ENCODE results near the gene RAB31.

RAB31 gene

DNA sequence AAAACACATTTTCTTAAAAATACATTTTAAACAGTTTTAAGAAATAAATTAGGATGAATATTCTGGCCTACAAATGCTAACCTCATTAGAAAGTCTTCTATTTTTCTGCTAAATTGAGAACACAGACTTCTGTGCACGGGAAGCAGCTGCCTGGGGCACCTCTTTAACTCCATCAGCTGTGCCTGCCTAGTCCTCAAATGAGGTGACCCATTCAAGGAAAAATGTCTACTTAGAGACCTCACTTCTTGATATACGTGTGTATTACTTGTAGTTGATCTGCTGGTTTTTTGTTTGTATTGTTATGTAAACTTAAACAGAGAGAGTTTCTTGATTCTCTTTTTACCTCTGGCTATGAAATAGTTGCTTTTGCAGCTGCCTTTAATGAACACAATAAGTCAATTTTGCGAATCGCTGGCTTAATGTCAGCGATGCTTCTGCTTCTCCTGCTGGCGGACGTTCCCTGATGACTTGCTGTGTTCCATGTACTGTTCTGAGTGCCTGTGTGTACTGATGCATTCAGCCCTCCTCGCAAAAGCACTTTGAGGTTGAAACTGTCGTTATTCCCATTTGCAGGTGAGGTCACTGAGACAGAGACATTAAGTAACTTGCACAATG, 88.9 kb downstream of the RAB31 start:
- no peak for DNase-seq

DNA sequence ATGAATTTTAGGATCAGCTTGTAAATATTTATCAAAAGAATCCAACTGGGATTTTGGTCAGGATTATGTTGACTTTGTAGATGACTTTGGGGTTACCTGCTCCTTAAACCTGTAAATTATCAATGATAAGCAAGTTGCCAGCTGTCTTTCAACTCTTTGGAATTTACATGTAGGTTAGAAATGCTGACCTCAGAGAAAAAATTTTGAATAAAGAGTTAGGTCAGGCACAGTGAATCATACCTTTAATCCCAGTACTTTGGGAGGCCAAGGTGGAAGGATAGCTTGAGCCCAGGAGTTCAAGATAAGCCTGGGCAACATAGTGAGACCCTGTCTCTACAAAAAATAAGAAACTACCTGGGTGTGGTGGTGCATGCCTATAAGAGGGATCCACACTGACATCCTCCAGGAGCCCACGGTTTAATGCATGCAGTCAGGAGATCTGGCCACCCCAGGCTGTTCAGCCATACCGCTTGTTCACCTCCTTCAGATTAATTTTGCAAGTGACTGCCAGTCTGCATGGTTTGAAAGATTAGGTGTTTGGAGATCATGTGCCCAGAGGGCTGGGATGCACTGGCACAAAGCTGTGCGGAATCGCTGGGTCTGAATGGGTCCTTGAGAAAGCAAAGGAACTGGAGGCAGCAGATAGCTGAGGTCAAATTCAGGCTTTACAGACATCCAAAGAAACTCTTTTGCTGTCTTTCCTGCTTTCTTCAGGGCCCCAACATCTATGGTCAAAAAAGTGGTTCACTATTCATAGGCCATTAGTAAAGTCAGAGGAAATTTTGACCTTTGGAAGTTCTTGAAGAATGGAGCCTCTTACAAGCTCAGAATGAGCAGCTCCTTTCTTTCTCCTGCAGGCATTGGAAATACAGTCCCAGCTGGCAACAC, 94.3 kb downstream of the RAB31 start:
- DNase-seq = no peak

DNA sequence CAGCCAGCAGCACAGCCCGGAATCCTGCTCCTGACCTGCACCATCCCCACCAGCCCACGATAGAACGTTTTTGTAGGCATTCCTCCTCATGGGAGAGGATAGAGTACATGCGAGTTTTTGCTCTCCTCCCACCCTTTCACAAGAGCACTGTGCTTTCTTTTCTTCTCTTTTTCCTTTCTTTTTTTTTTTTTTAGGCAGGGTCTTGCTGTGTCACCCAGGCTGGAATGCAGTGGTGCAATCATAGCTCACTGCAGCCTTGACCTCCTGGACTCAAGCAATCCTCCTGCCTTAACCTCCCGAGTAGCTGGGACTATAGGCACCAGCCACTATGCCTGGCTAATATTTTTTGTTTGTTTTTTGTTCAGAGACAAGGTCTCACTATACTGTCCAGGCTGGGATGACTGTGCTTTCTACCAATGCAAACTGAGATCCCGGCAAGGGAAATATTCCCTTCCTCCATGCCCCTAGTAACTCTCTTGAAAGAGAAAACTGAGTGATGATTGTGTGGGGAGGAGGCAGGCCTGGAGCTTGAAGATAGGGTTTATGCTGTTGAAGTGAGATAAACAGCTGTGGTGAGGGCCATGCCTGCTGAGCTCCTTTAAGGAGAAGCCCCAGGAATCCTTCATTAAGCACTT, 95.1 kb downstream of the RAB31 start:
- no peak for DNase-seq

DNA sequence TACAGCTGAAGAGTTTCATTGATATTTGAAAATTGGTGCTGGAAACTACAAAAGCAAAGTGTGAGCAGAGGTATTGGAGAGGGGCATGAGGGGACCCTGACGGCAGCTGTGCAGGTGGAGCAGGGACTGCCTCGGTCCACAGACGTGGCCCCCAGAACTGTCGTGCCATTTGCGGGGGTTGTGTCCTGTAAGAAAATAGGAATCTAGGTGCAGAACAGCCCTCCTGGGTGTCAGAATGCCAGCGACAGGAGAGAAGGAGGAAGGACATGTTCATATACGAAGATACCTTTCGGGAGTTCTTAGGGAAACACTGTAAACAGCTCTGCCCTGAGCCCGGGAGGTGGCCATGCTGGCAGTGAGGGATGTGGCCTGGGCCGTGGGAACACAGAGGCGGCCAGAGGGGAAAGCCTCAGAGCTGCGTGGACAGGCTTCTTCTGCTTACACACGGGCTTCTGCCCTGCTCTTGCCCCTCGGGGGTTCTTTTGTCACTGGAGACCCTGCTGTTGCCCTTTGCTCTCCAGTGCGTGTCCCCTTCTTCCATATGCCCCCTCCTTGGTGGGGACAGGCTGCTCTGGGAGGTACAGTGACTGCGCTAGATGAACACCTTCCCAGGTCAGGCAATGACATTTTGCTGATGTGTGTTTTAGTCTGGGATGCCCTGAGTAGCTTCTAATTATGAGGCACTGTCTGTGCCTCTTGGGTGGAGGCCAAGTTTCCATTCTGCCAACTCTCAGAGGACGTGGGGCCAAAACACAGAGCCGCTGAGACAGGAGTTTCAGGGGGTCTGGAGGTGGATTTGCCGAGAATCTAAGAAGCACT, 95.8 kb downstream of the RAB31 start:
- DNase-seq = no peak

DNA sequence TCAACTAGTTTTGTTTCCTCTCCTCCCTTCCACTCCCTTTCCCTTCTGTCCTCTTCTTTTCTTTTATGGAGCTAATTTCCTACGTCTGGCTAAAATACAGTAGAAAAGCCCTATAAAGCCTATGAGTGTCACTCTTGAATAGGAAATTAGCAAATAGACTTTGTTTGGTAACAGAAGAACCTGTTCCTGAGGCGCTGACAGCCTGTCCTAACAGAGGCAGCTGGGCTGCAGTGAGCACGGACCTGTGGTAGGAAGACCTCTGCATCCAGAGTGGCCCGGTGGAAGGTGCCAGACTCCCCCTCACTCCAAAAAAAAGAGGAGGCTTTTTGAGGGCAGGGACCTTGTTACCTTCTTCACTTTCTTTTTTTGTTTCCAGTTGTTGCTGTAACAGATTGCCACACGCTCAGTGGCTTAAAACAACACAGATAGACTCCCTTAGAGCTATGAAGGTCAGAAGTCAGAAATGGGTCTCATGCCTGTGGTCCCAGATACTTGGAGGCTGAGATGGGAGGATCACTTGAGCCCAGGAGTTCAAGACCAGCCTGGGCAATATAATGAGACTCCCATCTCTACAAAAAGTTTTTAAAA, 96.5 kb downstream of the RAB31 start:
- DNase-seq = no peak

DNA sequence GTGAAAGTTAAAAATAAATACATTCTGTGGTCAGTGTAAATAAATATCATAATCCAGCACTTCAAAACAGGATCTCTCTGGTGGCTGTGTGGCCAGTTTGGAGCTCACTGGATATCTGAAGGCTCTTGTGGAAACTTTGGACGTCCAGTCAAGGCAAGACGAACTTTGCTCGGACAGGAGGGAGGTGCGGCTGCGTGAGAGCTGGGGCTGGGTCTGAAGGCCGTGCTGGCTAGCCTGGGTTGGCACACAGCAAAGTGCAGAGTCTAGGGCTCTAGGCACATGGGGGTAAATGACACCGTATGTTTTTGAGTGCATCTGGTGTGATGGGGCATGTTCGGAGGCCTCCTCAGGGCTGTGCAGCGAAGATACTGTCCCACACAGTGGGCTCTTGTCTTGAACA, 98.8 kb downstream of the RAB31 start:
- DNase-seq = no peak

DNA sequence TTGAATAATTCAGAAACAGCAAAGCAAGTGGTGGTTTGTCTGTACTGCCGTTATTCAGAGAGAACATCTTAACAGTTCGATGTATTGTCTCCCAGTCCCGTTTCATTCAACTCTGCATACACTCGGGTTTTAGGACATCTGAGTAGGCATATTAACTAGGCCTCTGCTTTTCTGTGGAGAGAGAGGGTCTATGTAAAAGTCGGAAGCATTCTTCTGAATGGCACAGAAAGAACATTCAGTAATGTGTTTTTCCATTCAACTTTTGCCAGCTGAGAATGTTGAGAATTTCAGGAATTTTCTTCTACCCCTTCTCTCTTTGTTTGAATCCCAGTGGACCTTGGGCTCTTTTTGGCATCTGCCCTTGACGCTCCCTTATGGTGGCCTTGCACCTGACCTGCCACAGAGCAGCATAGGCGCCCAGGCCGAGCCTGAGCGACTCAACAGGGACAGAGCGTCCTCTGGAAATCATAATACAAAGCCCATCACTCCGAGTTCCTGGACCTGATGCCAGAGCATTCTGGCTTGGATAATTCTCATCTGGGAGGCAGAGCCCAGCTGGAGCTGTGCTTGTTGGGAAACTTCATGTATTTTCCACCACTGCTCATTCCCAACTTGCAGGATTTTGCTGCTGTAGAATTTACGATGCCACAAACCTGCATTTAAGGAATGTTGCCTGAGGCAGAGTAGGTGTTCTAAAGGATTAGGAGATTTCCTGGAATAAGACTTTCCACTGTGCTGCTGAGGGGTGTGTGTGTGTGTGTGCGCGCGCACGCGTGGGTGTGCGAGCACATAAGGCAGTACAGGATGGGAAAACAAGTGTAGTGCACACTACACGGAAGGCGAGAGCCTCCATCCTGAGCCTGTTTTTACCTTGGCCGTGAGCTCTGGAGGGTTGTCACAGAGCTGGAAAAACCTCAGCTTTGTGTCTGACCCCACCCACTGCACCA, 100.5 kb downstream of the RAB31 start:
- DNase-seq = no peak

DNA sequence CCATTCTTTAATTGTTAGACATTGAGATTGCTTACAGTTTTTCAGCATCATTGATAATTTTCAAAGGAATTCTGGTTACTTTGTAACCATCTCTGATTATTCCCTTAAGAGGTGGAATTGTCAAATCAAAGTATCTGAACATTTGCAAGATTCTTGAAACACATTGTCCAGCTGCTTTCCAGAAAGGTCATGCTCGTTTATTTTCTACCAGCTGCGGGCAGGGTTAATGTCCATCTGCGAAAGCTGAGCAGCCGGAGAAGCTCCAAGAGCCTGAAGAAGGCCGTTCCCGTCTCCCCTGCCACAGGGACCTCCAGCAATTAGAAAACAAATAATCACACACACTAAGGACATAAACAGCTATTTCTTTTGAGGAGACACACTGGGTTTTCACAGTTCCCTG, 101.6 kb downstream of the RAB31 start:
- DNase-seq = no peak

DNA sequence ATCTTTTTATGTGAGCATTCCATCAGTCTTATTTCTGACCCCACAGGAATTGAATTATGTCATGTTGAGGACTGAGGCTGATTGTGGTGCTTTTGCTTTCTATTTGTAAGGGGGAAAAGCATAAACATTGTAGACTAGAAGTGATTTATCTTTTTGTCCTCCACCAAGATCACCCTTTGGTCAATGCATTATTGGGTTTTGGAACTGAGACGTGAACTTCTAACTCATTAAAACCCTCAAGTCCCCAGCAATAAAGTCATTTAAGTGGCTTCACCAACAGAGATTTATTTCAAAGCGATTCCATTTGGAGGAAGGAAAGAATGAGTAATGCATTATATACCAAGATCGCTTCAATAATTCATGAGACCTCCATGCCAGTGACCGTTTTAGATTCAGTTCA, 102.2 kb downstream of the RAB31 start:
- DNase-seq = no peak

DNA sequence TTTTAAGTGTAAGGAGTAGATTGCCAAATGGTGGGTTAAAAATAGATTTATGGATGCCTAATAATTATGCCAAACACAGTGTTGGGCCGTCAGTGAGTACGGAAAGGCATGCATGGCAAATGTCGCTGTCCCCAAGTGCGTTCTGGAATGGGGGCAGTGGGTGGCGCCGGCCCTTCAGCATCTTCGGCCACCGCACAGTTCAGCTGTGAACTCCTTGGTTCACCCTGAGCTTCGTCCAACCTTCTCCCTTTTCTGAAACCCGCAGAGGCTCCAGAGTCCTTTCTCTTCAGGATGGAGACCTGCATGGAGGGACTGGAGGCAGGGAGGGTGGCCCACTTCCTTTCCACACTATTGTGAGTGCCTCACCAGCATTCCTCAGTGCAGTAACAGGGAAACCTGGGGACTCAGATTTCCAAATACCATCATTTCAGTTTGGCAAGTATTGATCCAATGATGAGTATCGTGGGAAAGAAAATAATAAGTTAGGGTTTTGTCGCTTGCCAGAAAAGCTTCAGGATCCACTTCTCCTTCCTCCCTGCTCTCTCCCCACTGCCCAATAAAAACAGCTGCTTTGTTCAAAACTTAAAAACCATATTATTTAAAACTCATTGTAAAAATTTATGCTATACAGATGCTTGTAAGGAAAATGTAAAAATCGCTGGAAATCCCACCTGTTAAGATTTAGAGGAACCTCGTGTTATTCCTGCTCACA, 103.0 kb downstream of the RAB31 start:
- DNase-seq = no peak

DNA sequence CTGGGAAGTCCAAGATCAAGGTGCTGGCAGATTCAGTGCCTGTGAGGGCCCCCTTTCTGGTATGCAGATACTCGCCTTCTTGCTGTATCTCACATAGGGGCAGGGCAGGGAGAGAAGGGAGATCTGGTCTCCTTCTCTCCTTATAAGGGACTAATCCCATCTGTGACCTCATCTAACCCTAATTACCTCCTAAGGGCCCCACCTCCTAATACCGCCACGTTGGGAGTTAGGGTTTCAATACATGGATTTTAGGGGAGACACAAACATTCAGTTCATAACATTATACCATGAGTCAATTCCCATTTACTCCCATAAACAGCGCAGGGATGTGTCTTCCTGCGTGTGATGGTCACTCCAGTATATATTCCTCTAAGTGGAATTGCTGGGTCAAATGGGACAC, 103.9 kb downstream of the RAB31 start:
- no peak for DNase-seq

DNA sequence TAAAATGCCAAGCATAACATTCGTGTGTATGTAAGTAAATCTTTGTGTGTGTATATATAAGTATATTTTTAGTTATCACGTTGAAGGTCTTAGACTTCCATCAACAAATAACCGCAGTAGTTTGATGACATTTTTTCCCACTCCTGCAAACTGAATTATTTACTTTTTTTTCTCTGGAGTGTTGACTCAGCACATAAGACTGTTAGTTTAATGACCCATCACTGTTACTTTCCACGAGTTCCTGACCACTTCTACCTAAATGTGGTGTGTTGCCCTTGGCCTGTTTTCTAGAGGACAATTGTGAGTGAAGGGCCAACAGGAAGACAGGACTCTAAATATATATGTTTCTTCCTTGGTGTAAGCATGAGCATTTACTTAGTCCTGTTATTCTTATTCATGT, 106.3 kb downstream of the RAB31 start:
- no peak for DNase-seq

DNA sequence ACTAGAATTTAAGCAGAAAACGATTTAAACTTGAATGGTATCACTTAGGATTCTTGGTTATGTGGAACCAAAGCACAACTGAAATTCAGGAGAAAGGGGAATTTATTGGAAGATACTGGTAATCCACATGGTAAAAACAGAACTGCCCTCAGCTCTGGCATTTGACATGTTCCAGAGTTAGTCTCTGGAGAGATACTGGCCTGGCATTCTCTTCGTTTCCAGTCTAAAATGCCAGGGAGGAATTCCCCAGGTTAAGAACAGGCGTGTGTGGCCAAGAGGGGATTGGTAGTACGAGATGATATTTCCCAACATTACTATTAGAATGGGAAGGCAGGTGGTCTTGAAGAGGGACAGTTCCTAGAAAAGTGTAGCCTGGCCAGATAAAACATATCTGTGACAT, 109.2 kb downstream of the RAB31 start:
- DNase-seq = no peak

DNA sequence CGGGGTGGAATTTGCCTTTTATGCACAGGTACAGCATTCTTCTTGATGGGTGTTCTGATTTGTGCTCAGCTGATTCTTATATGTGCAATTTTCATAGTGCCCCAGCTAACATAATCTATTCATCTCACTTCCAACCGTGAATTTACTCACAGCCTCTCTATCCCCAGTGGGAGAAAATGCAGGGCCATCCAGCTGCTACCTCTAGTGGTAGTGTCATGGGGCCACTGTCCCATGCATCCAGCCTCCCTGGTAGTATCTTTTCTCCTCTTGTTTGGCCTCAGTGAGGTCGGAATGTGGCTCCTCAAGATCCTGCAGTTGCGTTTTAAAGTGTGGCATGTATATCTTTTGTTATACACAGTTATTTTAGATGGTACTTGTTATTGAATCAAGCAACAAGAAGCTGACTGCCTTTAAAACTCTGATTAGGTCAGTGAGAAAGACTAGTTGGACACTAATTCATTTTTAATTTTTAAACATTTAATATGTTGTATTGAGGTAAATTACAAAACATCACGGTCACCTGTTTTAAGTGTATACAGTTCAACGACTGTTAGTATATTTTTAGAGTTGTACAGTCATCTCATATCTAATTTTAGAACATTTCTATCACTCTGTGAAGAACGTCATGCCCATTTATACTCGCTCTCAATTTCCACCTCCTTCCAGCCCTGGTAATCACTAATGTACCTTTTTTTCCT, 109.8 kb downstream of the RAB31 start:
- no peak for DNase-seq

DNA sequence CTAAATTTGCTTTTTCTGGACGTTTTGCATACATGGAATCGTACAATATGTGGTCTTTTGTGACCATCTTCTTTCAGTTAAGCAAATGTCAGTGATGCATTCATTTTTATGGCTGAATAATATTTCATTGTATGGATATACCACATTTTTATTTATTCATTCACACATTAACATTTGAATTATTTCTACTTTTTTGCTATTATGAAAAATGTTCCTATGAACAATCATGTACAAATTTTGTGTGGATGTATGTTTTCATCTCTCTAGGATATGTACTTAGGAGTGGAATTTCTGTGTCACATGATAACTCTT, 110.3 kb downstream of the RAB31 start:
- no peak for DNase-seq

DNA sequence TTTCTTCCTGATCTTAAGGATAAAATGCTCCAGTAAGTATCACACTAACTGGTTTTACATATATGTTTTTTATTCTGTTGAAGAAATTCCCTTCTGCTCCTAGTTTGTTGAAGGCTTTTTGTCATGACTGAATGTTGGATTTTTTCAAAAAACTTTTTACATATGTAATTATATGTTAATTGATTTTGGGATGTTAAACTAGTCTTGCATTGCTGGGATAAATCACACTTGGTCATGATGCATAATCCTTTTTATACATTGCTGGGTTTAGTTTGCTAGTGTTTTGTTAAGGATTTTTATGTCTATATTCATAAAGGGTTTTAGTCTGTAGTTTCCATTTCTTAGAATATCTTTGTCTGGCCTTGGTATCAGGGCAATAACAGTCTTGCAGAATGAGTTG, 112.0 kb downstream of the RAB31 start:
- no peak for DNase-seq

DNA sequence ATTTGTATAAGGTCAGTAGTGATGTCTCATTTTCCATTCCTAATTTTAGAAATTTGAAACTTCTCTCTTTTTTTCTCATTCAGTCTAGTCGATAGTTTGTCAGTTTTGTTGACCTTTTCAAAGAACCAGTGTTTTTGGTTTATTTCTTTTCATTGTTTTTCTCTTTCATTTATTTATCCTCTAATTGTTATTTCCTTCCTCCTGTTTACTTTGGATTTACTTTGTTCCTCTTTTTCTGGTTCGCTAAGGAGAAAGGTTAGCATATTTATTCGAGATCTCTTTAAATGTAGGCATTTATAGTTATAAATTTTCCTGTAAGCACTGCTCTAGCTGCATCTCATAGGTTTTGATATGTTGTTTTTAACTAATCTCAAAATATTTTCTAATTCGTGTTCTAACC, 112.6 kb downstream of the RAB31 start:
- no peak for DNase-seq

DNA sequence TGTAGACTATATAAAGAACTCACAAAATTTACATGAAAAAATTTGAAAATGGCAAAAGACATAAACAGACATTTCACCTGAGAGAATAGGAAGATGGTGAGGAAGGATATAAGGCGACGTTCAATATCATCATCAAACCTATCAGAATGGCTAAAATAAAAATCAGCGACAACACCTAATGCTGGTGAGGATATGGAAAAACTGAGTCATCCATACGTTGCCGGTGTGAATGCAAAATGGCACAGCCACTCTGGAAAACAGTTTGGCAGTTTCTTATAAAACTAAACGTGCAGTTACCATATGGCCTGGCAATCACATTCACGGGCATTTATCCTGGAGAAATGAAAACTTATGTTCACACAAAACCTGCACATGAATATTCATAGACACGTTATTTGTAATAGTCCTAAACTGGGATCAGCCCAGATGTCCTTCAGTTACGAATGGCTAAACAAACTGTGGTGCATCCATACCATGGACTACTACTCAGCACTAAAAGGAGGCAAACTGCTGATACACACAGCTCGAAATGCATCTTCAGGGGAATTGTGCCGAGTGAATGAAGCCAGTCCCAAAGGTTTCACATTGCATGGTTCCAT, 114.6 kb downstream of the RAB31 start:
- DNase-seq = no peak

DNA sequence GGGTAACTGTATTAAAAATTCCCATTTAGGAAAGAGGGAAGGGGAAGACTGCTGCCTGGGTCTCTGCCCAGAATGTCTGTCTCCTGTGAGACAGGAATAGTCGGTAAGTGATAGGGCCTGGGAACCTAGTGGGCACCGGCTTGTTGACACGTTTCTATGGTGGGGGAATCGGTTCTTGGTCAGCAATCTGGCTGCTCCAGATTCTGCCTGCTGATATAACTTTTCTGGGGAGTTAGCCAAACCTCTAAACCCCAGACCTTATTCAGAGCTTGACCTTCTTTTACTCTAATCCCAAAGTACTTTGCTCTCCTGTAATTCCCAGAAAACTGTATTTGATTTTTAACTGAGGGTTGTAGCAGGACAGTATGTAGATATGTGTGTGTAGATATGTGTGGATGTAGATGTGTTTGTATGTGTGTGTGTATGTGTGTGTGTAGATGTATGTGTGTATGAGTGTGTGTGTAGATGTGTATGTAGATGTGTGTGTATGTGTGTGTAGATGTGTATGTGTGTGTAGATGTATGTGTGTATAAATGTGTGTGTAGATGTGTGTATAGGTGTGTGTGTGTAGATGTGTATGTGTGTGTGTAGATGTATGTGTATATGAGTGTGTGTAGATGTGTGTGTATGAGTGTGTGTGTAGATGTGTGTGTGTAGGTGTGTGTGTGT, 115.8 kb downstream of the RAB31 start:
- no peak for DNase-seq

DNA sequence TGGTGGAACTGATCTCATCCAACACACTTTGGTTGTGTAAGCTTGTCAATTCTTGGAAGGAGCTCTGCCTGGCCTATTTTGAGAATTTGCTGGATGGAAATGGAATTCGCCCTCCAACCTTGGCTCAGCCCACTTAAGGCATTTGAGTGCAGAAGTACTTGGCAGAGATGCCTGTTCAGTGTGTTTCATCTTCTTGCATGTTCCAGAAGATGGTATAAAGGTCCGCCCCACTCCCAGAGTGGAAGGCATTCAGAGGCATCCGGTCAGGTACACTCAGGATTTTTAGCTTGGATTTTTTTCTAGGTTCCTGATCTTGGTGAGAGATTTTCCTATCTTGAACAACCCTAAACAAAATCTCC, 116.4 kb downstream of the RAB31 start:
- no peak for DNase-seq
